T follicular helper cell (primary cell): ENCODE measurements around the gene HMCES.
"Not testable (repeated sequence)": the region's sequence is repeated elsewhere in the genome, so short reads cannot be mapped to it uniquely, and the experiment has no call there.

Experiments used
- DNase-seq: peaks from one replicate; pipeline ENCODE4 v3.0.0-alpha.2; 2020; ENCODE audit warnings: low read depth

The HMCES gene

DNA sequence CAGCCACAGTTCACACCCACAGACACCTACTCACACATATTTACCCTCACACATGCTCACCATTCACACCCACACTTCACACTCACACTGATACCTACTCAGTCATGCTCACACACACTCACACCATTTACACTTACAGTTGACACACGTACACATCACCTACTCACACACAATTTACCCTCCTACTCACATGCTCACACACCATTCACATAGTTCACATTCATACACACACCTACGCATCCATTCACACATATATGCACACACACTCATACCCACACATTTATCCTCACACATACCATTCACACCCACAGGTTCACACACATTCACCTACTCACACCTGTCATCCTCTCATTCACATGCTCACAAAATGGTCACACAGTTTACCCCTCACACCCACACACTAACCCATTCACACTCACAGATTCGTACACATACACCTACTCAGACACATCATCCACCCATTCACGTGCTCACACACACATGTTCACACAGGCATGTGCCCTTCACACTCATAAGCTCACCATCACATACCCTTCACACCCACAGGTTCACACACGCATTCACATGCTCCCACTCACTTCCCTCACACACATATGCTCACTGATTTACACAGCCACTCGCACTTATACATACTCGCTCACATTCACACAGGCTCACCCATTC is 42.3 kb downstream of the HMCES start:
- no peak for DNase-seq

- DNase-seq, result no peak
Observed at GRCh38 chr3:129321887-129322286, 43.2 kb downstream of the HMCES start.

DNA sequence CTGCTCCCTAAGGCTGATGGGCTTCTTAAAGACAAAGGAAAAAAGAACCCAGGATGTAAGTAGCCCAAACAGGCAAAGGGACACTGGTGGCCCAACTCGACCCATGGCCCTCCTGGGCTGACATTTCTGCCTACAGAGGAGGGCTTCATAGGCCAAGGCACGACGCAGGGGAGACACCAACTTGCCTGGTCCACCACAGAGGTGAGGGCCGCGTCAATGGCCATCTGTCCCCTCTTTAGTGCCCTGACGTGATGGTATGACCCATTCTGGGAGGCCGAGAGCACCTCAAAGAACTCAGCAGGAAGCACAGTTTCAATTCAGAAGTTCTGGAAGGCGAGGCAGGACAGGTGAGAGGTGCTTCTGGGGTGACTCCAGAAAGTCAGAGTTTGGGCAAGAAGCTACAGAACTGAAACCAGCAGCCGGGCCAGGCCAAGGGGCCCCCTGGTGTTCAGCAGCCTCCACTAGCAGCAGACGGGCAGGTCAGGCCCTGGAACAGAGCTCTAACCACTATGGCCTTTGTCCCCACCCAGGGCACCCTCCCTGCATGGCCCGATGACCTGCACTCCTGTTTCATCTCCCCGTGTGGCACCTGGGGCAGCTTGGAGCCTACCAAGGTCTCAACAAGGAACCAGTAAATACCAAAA is 45.1 kb downstream of the HMCES start:
- no peak for DNase-seq

- DNase-seq, result no peak
Observed at GRCh38 chr3:129324855-129325254, 46.2 kb downstream of the HMCES start.

- DNase-seq, result no peak
Observed at GRCh38 chr3:129325383-129325782, 46.7 kb downstream of the HMCES start.

GRCh38 chr3:129326138-129326537 is 47.5 kb downstream of the HMCES start:
- DNase-seq, result no peak

- DNase-seq, result no peak
Observed at GRCh38 chr3:129326595-129326994, 47.9 kb downstream of the HMCES start.

- DNase-seq, result no peak
Observed at GRCh38 chr3:129327510-129327909, 48.8 kb downstream of the HMCES start.

GRCh38 chr3:129329858-129330257 is 51.2 kb downstream of the HMCES start:
- DNase-seq, result no peak

GRCh38 chr3:129330409-129330808 is 51.7 kb downstream of the HMCES start:
- DNase-seq, result no peak

GRCh38 chr3:129333891-129334290 is 55.2 kb downstream of the HMCES start:
- no peak for DNase-seq

DNA sequence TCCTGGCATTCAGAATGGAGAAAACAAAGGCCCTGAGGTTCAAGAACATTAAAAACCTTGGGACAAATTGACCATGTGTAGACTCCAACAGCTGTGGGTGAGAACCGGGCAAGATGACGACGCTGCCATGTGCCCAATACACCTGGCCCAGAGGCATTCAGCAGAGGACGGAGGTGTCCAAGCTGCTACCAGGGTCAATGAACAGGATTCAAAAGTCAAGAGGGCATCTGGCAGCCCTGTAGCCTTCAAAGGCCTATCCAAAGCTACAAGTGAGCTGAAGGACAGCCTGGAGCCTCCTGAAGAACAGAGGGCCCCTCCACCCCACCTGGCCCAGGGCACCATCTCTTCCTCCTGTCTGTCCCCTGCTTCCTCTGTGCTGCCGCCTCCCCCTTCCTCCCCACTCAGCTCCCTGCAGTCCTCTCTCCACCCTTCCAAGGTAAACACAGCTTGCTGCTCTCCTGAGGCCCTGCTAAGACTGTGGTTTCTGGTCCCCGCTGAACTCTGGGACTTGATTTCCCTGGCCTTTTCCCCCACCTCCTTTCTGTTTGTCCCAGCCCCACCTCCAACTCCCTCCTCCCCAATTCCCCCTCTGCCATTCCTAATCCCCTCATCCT is 57.5 kb downstream of the HMCES start:
- DNase-seq, result no peak

GRCh38 chr3:129337719-129338118 is 59.0 kb downstream of the HMCES start:
- DNase-seq, result not testable (repeated sequence)

DNA sequence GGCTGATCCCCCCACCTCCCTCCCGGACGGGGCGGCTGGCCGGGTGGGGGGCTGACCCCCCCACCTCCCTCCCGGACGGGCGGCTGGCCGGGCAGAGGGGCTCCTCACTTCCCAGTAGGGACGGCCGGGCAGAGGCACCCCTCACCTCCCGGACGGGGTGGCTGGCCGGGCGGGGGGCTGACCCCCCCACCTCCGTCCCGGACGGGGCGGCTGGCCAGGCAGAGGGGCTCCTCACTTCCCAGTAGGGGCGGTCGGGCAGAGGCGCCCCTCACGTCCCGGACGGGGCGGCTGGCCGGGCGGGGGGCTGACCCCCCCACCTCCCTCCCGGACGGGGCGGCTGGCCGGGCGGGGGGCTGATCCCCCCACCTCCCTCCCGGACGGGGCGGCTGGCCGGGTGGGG is 60.5 kb downstream of the HMCES start:
- DNase-seq, result not testable (repeated sequence)

- DNase-seq, result not testable (repeated sequence)
Observed at GRCh38 chr3:129339833-129340232, 61.2 kb downstream of the HMCES start.

DNA sequence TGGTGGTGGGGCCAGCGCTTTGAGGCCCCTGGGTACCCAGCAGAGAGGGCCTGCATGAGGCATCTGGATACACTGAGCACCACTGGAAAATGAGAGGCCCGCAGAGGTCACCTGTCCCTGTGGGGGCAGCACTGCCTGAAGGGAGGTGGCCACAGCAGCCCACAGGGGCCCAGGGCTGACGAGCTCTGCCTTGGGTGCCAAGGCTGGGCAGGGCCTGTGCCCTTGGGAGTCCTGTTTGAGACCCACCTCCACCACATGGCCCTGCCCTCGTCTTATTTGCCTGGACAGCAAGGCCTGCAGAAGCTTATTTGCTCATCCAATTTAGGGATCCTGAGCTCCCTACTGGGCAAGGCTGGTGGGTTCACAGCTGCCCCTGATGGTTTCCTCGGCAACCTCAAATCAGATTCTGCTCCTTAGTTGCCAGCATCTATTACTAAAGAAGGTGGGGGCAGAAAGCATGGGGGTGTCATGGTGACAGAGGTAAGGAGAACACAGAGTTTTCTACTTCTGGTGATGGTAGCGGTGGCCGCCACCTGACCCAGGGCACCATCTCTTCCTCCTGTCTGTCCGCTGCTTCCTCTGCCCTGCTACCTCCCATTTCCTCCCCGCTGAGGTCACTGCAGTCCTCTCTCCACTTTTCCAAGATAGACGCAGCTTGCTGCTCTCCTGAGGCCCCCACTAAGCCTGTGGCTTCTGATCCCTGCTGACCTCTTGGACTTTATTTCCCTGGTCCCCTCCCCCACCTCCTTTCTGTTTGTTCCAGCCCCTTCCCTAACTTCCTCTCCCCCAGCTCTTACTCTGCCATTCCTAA is 62.9 kb downstream of the HMCES start:
- DNase-seq, result no peak

DNA sequence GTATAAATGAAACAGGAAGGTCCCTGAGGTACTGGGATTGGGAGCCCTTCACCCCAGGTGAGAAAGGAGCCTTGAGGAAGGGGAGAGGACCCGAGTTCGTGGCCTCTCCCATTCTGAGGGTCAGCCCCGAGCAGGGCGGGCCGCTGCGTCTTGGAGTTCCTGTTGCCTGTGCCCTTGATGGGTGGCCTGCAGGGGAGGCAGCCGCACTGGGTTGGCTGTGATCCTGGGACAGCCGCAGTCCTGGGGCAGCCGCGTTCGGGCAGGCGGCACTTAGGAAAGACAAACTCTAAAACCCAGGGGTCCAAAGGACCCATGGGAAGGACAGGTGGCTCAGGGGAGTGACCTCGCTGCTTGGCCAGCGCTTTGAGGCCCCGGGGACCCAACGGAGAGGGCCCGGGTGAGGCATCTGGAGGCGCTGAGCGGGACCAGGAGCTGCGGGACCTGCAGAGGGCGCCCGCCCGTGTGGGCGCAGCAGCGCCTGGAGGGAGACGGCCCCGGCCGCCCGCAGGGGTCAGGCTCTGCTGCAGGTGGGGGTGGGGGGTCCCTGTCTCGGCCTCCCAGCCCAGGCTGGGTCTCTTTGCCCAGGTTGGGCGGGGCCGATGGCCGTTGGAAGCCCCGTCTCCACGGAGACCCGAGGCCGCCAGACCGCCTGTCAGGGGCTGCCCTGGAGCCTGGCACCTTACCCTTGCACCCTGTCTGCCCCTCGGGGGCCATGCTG is 65.1 kb downstream of the HMCES start:
- no peak for DNase-seq

GRCh38 chr3:129344540-129345220 is 66.0 kb downstream of the HMCES start:
- DNase-seq, result no peak

DNA sequence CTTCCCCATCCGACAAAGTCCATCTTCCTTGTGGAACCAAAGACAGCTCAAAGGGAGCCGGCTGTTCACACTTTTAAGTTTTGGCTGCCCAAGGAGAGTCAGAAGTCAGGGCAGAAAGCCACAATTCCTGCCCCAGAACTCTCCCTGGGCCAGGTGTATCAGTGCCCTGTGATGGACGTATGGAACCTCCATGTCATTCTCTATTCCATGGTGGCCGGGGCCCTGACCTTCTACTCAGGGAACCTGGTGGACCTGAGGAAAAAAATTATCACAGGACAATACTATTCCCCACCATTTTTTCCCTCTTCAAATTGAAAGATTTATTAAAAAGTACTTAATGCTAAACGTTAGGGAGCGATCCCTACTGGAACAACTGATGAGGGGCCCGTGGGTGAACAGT is 66.6 kb downstream of the HMCES start:
- no peak for DNase-seq

GRCh38 chr3:129345971-129346370 is 67.3 kb downstream of the HMCES start:
- DNase-seq, result no peak
